Umbilical cord (tissue), 2 donors: ENCODE results near the gene C3orf18. TPM values are rescaled to one million over a fixed set of nuclear protein-coding genes. Genes with fewer than 3 reads are reported as not detected.

Experiments used
- DNase-seq: peaks from one replicate; pipeline ENCODE4 v3.0.0-alpha.2; 2015; ENCODE audit warnings: low spot score
- total RNA-seq: library from RNA; depleted of rRNA; stranded (reverse); fragments of >200 nt; gene quantifications from one replicate; pipeline ENCODE4 v1.2.3, GENCODE V29; 2014; ENCODE audit warnings: low replicate concordance; ENCODE audit not compliant: insufficient read depth

C3orf18 gene
- total RNA-seq, 1 donor from 2014 or later: 5.3 TPM

DNA sequence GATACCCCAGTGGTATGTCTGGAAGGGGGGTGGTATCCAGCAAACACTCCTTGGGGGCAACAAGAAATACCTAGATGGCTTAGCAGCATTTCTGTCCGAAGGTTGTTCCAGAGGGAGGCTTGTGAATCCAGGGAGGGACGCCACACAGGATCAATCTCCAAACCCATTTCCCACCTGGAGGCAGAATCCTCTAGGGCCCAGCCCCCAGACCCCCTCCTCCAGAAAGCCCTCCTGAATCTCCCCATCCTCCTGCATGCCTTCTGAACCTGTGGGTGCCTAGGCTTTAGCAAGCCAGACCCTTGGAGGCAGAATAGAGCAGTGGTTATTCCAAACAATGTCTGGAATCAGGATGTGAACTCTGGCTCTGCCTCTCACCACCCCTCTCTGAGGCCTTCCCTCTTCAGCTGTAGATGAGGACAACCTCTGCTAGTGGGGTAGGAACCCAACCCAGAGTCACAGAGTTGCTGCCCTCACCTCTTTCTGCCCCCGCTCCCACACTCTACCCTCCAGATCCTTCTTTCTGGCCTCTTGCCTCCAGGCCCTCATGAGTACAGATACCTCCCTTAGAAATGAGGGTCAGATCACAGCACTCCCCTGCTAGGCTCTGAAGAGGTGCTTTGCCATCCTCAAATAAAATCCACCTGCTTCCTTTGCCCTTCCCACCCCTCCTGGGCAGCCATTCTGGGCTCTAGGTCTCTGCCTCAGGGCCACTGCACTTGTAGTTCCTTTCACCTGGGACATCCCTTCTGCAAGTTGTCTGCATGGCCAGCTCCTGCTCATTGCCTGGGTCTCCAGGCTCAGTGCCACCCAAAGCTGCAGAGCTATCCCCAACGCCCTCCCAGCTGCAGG is 35.9 kb upstream of the C3orf18 start:
- DNase-seq: no peak

DNA sequence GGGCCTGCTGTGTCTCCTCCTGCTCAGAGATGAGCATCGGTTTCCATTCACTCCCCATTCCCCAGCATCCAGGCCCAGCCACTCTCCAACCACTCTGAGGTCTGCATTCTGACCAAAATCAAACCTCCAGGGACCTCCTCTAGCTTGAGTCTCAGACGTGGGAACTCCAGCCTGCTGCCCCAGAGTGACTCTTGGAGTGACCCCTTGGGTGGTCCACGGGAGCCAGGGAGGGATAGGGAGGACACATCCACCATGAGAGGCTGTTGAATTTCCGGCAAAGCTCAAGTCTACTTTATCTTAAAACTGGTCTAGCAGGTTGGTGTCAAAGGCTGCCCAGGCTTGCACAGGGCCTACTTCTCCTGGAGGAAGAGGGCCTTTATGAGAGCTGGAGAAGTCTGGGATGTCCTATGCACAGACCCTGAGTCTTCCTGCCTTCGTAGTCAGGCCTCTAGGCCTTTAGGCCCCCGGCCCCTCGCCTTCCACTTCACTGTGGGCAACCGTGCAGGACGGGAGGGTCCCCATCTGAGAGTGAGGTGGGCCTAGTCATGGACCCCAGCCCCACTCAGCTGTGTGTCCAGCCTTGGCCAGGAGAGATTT is 35.1 kb upstream of the C3orf18 start:
- DNase-seq: peak; percentile 50

DNA sequence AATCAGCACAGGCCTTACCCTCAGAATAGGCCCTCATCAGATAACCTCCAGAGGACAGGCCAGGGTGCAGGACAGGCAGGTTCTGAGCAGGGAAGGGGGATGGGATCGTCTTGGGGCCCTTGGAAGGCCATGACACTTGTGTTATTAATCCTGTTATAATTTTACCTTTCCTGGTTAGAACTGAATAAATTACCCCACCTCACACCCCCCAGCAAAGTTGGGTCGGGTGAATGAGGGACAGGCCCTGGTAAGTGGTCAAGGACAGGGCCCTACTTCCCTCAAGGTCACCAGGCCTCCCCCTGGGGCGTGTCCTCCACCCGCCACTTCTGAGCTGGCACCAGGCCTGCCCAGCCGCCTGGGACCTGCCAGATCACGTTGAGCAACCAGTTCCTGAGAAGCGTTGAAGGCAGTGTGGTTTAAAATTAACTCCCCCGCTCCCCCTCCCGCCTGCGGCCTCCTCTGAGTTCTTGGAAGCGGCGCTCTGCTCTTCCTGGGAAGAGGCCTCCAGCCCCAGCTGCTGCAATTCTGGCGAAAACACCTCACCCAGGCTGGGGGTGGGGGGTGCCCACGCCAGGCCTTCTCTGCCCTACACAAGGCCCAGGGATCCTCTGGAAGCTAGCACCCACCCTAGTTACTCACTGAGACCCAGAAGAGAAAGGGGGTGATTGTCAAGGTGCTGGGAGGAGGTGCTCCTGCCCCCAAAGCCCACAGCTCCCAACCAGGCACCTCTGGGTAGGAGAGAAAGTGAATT is 33.5 kb upstream of the C3orf18 start:
- peak; percentile 98 for DNase-seq

- no peak for DNase-seq
These were observed 32.7 kb upstream of the C3orf18 start for GRCh38 chr3:50600141-50600753.

DNA sequence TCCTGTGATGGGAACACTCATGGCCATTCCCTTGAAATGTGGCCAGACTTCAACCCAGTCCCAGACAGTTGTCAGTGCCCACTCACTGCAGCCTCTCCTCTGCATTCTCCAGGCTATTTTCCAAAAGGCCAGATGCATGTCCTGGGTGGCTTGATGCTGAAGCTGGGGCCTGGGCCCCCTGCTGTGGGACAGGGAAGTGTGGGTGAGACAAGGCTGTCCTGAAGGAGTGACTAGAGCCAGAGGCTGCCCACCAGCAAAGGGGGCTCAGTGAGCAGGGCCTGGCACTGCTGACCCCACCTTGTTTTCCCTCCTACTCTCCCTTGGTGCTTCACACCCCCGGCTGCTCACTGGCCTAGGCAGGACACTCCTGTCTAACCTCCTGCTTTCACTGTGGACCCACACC is 32.2 kb upstream of the C3orf18 start:
- DNase-seq: no peak

GRCh38 chr3:50599115-50599715 is 31.7 kb upstream of the C3orf18 start:
- no peak for DNase-seq

- DNase-seq: no peak
These were observed 26.8 kb upstream of the C3orf18 start for GRCh38 chr3:50594253-50594785.

GRCh38 chr3:50592568-50592967 is 25.0 kb upstream of the C3orf18 start:
- DNase-seq: no peak

DNA sequence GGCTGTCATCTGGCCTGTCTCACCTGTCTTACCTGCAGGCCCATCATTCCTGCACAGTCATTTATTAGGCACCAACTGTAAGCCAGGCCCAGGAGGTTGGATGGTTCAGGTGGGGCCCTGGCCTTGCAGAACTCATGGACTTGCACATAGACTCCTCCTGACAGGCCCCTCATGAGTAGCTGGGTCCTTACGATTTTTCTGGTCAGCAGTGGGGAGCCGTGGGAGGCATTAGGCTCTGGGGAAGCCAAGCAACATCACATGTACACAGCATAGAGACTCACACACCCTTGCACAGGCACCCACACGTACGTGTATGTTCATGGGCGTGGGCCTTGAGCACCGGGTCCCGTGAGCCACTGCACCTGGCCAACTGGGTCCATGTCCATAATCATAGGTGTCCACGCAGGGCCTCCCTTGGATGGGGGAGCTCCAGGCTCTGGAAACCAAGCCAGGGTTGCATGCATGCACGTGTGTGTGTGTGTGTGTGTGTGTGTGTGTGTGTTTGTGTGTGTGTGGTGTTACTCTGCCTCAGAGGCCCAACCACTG is 23.7 kb upstream of the C3orf18 start:
- no peak for DNase-seq

GRCh38 chr3:50588759-50589433 is 21.3 kb upstream of the C3orf18 start:
- DNase-seq: no peak

DNA sequence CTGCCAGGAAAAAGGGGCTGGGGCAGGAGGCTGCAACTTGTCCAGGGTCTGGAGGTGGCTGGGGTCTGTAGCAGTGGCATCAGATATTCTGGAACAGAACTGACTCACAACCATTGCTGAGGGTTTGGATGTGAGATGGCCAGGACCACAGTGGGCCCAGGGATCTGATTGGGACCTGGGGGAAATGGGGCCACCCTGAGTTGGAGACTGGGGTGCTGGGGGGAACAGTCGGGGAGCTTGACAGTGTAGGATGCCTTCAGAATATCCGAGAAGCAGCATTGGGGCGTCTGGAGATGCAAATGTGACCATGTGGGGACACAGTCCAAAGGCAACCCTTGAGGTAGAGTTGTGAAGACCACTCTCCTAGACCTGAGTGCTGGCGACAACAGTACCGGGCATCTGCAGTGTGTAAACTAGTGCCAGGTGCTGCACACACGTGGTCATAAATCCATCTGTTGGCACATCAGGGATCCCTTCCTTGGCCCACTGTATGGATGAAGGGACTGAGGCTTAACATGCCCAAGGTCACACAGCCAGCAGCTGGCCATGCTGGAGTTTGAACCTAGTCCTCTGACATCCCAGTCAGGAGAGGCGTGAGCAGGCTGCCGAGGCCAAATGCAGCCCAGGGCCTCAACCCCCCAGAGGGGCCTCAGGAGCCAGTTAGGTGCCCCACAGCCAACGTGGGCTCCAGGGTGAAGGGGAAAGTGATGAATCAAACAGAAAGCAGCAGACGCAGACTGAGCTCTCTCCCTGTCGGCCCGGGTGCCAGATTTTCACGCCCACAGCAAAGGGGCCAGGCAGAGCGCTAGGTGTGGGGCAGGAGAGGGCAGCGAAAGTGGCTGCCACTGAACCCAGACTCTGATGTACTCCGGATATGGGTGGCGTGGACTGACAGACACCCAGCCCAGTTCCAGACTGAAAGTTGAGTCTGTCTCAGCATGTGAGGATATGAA is 20.5 kb upstream of the C3orf18 start:
- no peak for DNase-seq

DNA sequence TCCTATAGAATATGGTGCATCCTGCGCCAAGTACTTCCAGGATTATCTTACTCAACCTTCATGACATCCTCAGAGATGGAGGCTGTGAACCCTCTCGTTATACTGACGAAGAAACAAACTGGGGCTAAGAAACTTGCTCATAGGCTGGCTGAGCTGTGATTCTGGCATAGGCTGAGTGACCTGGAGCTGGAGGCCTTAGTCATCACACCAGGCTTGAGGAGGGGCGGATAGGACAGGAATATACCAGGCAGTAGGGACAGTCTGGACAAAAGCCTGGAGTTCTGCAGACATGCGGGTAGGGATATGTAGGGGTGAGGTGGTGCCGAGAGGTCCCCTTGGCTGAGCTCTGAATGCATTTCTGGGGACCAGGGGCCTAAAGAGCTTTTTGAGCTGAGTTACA is 19.8 kb upstream of the C3orf18 start:
- DNase-seq: no peak

DNA sequence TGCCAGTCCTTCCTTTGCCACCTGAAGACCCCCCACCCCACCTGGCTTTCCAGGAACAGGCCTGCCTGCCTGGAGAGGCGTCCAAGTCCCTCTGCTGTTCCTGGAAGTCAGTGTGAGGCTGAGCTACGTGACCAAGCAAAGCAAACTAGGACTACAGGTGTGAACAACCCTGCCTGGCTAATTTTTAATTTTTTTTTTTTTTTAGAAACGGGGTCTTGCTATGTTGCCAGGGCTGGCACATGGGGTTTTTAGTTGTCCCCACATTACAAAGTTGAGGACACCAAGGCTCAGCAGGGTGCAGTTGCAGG is 19.2 kb upstream of the C3orf18 start:
- no peak for DNase-seq

- no peak for DNase-seq
These were observed 18.6 kb upstream of the C3orf18 start for GRCh38 chr3:50585919-50586762.

GRCh38 chr3:50584391-50584790 is 16.8 kb upstream of the C3orf18 start:
- no peak for DNase-seq

GRCh38 chr3:50583897-50584296 is 16.4 kb upstream of the C3orf18 start:
- no peak for DNase-seq

DNA sequence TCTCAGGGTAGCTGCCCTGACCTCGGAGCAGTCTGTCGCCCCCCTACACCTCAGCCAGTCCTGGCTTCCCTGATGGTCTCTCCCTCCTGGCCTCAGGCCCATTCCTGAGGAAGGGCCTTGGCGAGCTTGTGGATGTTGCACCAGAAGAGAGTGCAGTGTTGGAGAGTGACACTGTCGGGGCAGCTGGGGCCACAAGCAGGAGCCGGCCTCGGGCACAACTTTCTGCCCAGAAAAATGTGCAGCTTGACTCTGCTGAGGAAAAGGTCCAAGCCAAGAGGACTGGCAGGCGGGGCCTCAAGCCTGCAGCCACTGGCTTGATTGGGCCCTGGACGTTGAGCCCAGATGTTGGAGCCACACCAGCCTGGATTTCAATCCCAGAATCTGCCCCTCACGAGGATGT is 14.5 kb upstream of the C3orf18 start:
- no peak for DNase-seq

GRCh38 chr3:50581459-50581842 is 13.9 kb upstream of the C3orf18 start:
- DNase-seq: no peak
